H9 (cell line): ENCODE measurements around the gene METTL21C. TPM values are rescaled to one million over a fixed set of nuclear protein-coding genes. Genes with fewer than 3 reads are reported as not detected.

Source experiments
- DNase-seq: peaks from one replicate; pipeline ENCODE4 v3.0.0-alpha.2; 2017
- H2AFZ ChIP-seq: one replicate; pipeline ENCODE4 v1.6.1; 2013; ENCODE audit warnings: mild to moderate bottlenecking, low read length, control low read depth, moderate library complexity
- H2AK5ac ChIP-seq: 2 replicates; pipeline ENCODE4 v1.6.1; 2013; ENCODE audit warnings: low read length, control low read depth, mixed read lengths; ENCODE audit not compliant: insufficient read length
- H2BK120ac ChIP-seq: one replicate; pipeline ENCODE4 v1.6.1; 2013; ENCODE audit warnings: low read depth, mild to moderate bottlenecking, low read length, control low read depth, inconsistent platforms; ENCODE audit not compliant: poor library complexity, severe bottlenecking
- H2BK12ac ChIP-seq: 2 replicates; pipeline ENCODE4 v1.6.1; 2013; ENCODE audit warnings: low read length, control low read depth, mixed read lengths, low read depth; ENCODE audit not compliant: insufficient read length
- H2BK15ac ChIP-seq: 2 replicates; pipeline ENCODE4 v1.6.1; 2013; ENCODE audit warnings: low read depth, low read length, control low read depth
- H2BK20ac ChIP-seq: one replicate; pipeline ENCODE4 v1.6.1; 2013; ENCODE audit warnings: low read depth, mild to moderate bottlenecking, low read length, control low read depth, inconsistent platforms; ENCODE audit not compliant: poor library complexity, severe bottlenecking
- H2BK5ac ChIP-seq: 2 replicates; pipeline ENCODE4 v1.6.1; 2013; ENCODE audit warnings: low read length, control low read depth, mixed read lengths; ENCODE audit not compliant: insufficient read length
- H3K14ac ChIP-seq: 2 replicates; pipeline ENCODE4 v1.6.1; 2013; ENCODE audit warnings: low read length, control low read depth; ENCODE audit not compliant: insufficient read depth
- H3K18ac ChIP-seq: 2 replicates; pipeline ENCODE4 v1.6.1; 2013; ENCODE audit warnings: low read depth, mild to moderate bottlenecking, mixed read lengths, low read length, control low read depth; ENCODE audit not compliant: insufficient read length
- H3K23ac ChIP-seq: 2 replicates; pipeline ENCODE4 v1.6.1; 2013; ENCODE audit warnings: low read length, control low read depth, mixed read lengths, low read depth; ENCODE audit not compliant: insufficient read length
- H3K23me2 ChIP-seq: 2 replicates; pipeline ENCODE4 v1.6.1; 2013; ENCODE audit warnings: low read depth, mild to moderate bottlenecking, mixed read lengths, low read length, control low read depth; ENCODE audit not compliant: insufficient read length, poor library complexity, severe bottlenecking
- H3K27ac ChIP-seq: 2 replicates; pipeline ENCODE4 v1.5.1; 2013; ENCODE audit warnings: low read length, control low read depth, mixed read lengths, low read depth; ENCODE audit not compliant: insufficient read length
- H3K27me3 ChIP-seq: 2 replicates; pipeline ENCODE4 v1.6.1; 2013; ENCODE audit warnings: low read length, control low read depth, inconsistent platforms; ENCODE audit not compliant: insufficient read depth
- H3K4ac ChIP-seq: 2 replicates; pipeline ENCODE4 v1.6.1; 2013; ENCODE audit warnings: low read depth, mild to moderate bottlenecking, control low read depth, inconsistent platforms, low read length, moderate library complexity
- H3K4me1 ChIP-seq: 2 replicates; pipeline ENCODE4 v1.6.1; 2013; ENCODE audit warnings: low read length, control low read depth, inconsistent platforms; ENCODE audit not compliant: insufficient read depth
- H3K4me2 ChIP-seq: 2 replicates; pipeline ENCODE4 v1.6.1; 2013; ENCODE audit warnings: low read length, control low read depth, mixed read lengths; ENCODE audit not compliant: insufficient read length, insufficient read depth
- H3K56ac ChIP-seq: 2 replicates; pipeline ENCODE4 v1.6.1; 2013; ENCODE audit warnings: low read depth, mild to moderate bottlenecking, mixed read lengths, low read length, control low read depth; ENCODE audit not compliant: insufficient read length
- H3K79me1 ChIP-seq: 2 replicates; pipeline ENCODE4 v1.6.1; 2013; ENCODE audit warnings: low read depth, mild to moderate bottlenecking, moderate library complexity, low read length, control low read depth, inconsistent platforms; ENCODE audit not compliant: insufficient read depth, poor library complexity, severe bottlenecking
- H3K79me2 ChIP-seq: 2 replicates; pipeline ENCODE4 v1.6.1; 2013; ENCODE audit warnings: low read length, control low read depth, inconsistent platforms; ENCODE audit not compliant: insufficient read depth
- H3K9ac ChIP-seq: 2 replicates; pipeline ENCODE4 v1.6.1; 2013; ENCODE audit warnings: low read length, control low read depth, mixed read lengths; ENCODE audit not compliant: insufficient read length; ENCODE audit errors: extremely low read depth
- H3K9me3 ChIP-seq: one replicate; pipeline ENCODE4 v1.6.1; 2013; ENCODE audit warnings: low read depth, low read length, inconsistent platforms; ENCODE audit not compliant: control insufficient read depth
- H3T11ph ChIP-seq: one replicate; pipeline ENCODE4 v1.6.1; 2013; ENCODE audit warnings: mild to moderate bottlenecking, low read length, control low read depth, inconsistent platforms
- H4K20me1 ChIP-seq: one replicate; pipeline ENCODE4 v1.6.1; 2013; ENCODE audit not compliant: control insufficient read depth, insufficient read length, insufficient read depth
- H4K5ac ChIP-seq: 2 replicates; pipeline ENCODE4 v1.6.1; 2013; ENCODE audit warnings: low read depth, mild to moderate bottlenecking, mixed read lengths, low read length, control low read depth; ENCODE audit not compliant: insufficient read length
- H4K8ac ChIP-seq: replicated peaks from 2 replicates; pipeline ENCODE4 v1.6.1; 2013; ENCODE audit warnings: low read length, control low read depth, mixed read lengths, low read depth; ENCODE audit not compliant: insufficient read length
- H4K91ac ChIP-seq: 2 replicates; pipeline ENCODE4 v1.6.1; 2013; ENCODE audit warnings: low read depth, mild to moderate bottlenecking, moderate library complexity, mixed read lengths, low read length, control low read depth; ENCODE audit not compliant: insufficient read length
- H3K27ac Mint-ChIP-seq, 3 experiments: 2 replicates in 2 of 3; 3 replicates in 1 of 3; pipeline ENCODE4 v1.8.0; 2020 to 2021; ENCODE audit warnings: mixed read lengths in 3 of 3, mild to moderate bottlenecking in 1 of 3, moderate library complexity in 1 of 3
- H3K27me3 Mint-ChIP-seq: 2 replicates; pipeline ENCODE4 v1.8.0; 2021; ENCODE audit warnings: low read depth, mild to moderate bottlenecking, moderate library complexity, mixed read lengths
- H3K36me3 Mint-ChIP-seq, 3 experiments: 2 replicates in 2 of 3; 3 replicates in 1 of 3; pipeline ENCODE4 v1.8.0; 2020 to 2021; ENCODE audit warnings: low read depth in 3 of 3, mixed read lengths in 3 of 3; ENCODE audit not compliant: insufficient read depth in 1 of 3
- H3K4me1 Mint-ChIP-seq, 2 experiments: 2 replicates each; pipeline ENCODE4 v1.8.0; 2020; ENCODE audit warnings: mixed read lengths in 2 of 2
- H3K4me3 Mint-ChIP-seq, 2 experiments: 2 replicates in 1 of 2; 3 replicates in 1 of 2; pipeline ENCODE4 v1.8.0; 2020 to 2021; ENCODE audit warnings: mild to moderate bottlenecking in 2 of 2, mixed read lengths in 2 of 2, moderate library complexity in 1 of 2
- H3K9me3 Mint-ChIP-seq, 2 experiments: 2 replicates in 1 of 2; 3 replicates in 1 of 2; pipeline ENCODE4 v1.8.0; 2020; ENCODE audit warnings: mild to moderate bottlenecking in 2 of 2, mixed read lengths in 2 of 2, moderate library complexity in 1 of 2
- WGBS: extraction: QIAGEN DNeasy Blood & Tissue Kit; methylation state at CpG from one replicate; pipeline ENCODE4 v1.1.7; 2013; ENCODE audit warnings: missing lambda C conversion rate, low lambda C conversion rate, mixed read lengths; ENCODE audit not compliant: insufficient read length; ENCODE audit errors: extremely low coverage; 5-methylcytosine and 5-hydroxymethylcytosine counted together
- total RNA-seq: library from RNA; stranded (reverse); gene quantifications from 2 replicates; pipeline ENCODE4 v1.2.1, GENCODE V29; 2021
- TF ChIP-seq, protein P1 (sequence below): fragments of 200-600 bp; sonication (generic); conservative IDR thresholded peaks from 3 replicates; pipeline ENCODE4 v1.8.0; 2021; ENCODE audit warnings: antibody characterized with exemption, mild to moderate bottlenecking

Gene METTL21C
- total RNA-seq, 1 experiment from 2014 or later: not detected

- H3K9me3 ChIP-seq: no peaks in the 10 kb centered on the region
- no peak overlapping the region for H3K4ac ChIP-seq
- WGBS: no CpG with 5 or more reads among the region's 1 CpG
- H4K91ac ChIP-seq: no peak overlapping the region
- no peak overlapping the region for H3K4me2 ChIP-seq
- H3K9me3 Mint-ChIP-seq: no peaks in the 10 kb centered on the region
- no peaks in the 10 kb centered on the region for H3K79me1 ChIP-seq
- no peak overlapping the region for H3K4me3 Mint-ChIP-seq
- H3K27ac ChIP-seq: no peak overlapping the region
- H3K27ac Mint-ChIP-seq: no peak overlapping the region
- H3T11ph ChIP-seq: no peak overlapping the region
- no peaks in the 10 kb centered on the region for H3K79me2 ChIP-seq
- no peak for DNase-seq
- no peaks in the 10 kb centered on the region for H3K4me1 Mint-ChIP-seq
- H3K18ac ChIP-seq: no peak overlapping the region
- H4K8ac ChIP-seq: no peak overlapping the region
- no peak overlapping the region for H2AFZ ChIP-seq
- no peaks in the 10 kb centered on the region for H3K23me2 ChIP-seq
- H3K14ac ChIP-seq: no peak overlapping the region
- H4K5ac ChIP-seq: no peak overlapping the region
- H4K20me1 ChIP-seq: no peaks in the 10 kb centered on the region
- H3K27me3 ChIP-seq: no peaks in the 10 kb centered on the region
- no peak overlapping the region for H2BK12ac ChIP-seq
- H3K36me3 Mint-ChIP-seq: peaks cover 19 to 80% (median 58%) of the 10 kb centered on the region in 3 experiments; a peak in 6 of 7 replicates
- no peak overlapping the region for H2BK5ac ChIP-seq
- H2BK15ac ChIP-seq: no peak overlapping the region
- H3K4me1 ChIP-seq: no peaks in the 10 kb centered on the region
- no peak overlapping the region for H3K23ac ChIP-seq
- no peak overlapping the region for H3K56ac ChIP-seq
- TF ChIP-seq, protein P1, sequence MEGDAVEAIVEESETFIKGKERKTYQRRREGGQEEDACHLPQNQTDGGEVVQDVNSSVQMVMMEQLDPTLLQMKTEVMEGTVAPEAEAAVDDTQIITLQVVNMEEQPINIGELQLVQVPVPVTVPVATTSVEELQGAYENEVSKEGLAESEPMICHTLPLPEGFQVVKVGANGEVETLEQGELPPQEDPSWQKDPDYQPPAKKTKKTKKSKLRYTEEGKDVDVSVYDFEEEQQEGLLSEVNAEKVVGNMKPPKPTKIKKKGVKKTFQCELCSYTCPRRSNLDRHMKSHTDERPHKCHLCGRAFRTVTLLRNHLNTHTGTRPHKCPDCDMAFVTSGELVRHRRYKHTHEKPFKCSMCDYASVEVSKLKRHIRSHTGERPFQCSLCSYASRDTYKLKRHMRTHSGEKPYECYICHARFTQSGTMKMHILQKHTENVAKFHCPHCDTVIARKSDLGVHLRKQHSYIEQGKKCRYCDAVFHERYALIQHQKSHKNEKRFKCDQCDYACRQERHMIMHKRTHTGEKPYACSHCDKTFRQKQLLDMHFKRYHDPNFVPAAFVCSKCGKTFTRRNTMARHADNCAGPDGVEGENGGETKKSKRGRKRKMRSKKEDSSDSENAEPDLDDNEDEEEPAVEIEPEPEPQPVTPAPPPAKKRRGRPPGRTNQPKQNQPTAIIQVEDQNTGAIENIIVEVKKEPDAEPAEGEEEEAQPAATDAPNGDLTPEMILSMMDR: no peak
- no peak overlapping the region for H2BK20ac ChIP-seq
- H2BK120ac ChIP-seq: no peak overlapping the region
- no peaks in the 10 kb centered on the region for H3K27me3 Mint-ChIP-seq
- H3K9ac ChIP-seq: no peak overlapping the region
- no peak overlapping the region for H2AK5ac ChIP-seq
Measured at GRCh38 chr13:102645701-102646100, 49.1 kb downstream of the METTL21C start.
